ENCODE data around the gene RETREG3. TPM values are rescaled to one million over a fixed set of nuclear protein-coding genes. Genes with fewer than 3 reads are reported as not detected.

The RETREG3 gene
- total and polyA plus RNA-seq, 2 of the 13 experiments (the other 11 are each of a cell fraction or from before 2014, with no cell fraction given) = 47.0 to 55.8 TPM

GRCh38 chr17:42577532-42578281, 31.5 kb downstream of the RETREG3 start, which contains the start of gene PSMC3IP (continued):
- no peak; the same call in 1 of the 2 replicates for TF ChIP-seq ZHX1 (CRISPR knock-in tag; IDR thresholded peaks at IDR 0.05; ENCODE audit: low read depth)
- TF ChIP-seq CENPX (CRISPR knock-in tag; IDR thresholded peaks at IDR 0.05) = no peak
- no peak; the same call in 1 of the 2 replicates for TF ChIP-seq ZNF674 (CRISPR knock-in tag; IDR thresholded peaks at IDR 0.05; ENCODE audit: low read depth)
- 0 out of 2 replicates have a peak, but pooled peaks have one; percentile 29 for TF ChIP-seq ZBTB38 (CRISPR knock-in tag; IDR thresholded peaks at IDR 0.05)
- peak; percentile 24 for TF ChIP-seq STAG1 (CRISPR knock-in tag; IDR thresholded peaks at IDR 0.05)
- TF ChIP-seq, protein P1, sequence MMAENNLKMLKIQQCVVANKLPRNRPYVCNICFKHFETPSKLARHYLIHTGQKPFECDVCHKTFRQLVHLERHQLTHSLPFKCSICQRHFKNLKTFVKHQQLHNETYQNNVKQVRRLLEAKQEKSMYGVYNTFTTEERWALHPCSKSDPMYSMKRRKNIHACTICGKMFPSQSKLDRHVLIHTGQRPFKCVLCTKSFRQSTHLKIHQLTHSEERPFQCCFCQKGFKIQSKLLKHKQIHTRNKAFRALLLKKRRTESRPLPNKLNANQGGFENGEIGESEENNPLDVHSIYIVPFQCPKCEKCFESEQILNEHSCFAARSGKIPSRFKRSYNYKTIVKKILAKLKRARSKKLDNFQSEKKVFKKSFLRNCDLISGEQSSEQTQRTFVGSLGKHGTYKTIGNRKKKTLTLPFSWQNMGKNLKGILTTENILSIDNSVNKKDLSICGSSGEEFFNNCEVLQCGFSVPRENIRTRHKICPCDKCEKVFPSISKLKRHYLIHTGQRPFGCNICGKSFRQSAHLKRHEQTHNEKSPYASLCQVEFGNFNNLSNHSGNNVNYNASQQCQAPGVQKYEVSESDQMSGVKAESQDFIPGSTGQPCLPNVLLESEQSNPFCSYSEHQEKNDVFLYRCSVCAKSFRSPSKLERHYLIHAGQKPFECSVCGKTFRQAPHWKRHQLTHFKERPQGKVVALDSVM (CRISPR knock-in tag; IDR thresholded peaks at IDR 0.05) = no peak
- 0 out of 2 replicates have a peak, but pooled peaks have one; percentile 23 for TF ChIP-seq ZNF333 (CRISPR knock-in tag; IDR thresholded peaks at IDR 0.05; ENCODE audit: borderline replicate concordance)
- TF ChIP-seq RARA (CRISPR knock-in tag; IDR thresholded peaks at IDR 0.05) = peak; percentile 54
- TF ChIP-seq, protein P2, sequence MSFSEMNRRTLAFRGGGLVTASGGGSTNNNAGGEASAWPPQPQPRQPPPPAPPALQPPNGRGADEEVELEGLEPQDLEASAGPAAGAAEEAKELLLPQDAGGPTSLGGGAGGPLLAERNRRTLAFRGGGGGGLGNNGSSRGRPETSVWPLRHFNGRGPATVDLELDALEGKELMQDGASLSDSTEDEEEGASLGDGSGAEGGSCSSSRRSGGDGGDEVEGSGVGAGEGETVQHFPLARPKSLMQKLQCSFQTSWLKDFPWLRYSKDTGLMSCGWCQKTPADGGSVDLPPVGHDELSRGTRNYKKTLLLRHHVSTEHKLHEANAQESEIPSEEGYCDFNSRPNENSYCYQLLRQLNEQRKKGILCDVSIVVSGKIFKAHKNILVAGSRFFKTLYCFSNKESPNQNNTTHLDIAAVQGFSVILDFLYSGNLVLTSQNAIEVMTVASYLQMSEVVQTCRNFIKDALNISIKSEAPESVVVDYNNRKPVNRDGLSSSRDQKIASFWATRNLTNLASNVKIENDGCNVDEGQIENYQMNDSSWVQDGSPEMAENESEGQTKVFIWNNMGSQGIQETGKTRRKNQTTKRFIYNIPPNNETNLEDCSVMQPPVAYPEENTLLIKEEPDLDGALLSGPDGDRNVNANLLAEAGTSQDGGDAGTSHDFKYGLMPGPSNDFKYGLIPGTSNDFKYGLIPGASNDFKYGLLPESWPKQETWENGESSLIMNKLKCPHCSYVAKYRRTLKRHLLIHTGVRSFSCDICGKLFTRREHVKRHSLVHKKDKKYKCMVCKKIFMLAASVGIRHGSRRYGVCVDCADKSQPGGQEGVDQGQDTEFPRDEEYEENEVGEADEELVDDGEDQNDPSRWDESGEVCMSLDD (CRISPR knock-in tag; IDR thresholded peaks at IDR 0.05; ENCODE audit: borderline replicate concordance) = no peak
- TF ChIP-seq ATF7-NPFF (CRISPR knock-in tag; IDR thresholded peaks at IDR 0.05; ENCODE audit: low read depth) = peak; percentile 72
- TF ChIP-seq ATRX (CRISPR knock-in tag; IDR thresholded peaks at IDR 0.05; ENCODE audit: borderline replicate concordance) = no peak
- TF ChIP-seq ZNF607 (CRISPR knock-in tag; IDR thresholded peaks at IDR 0.05; ENCODE audit: borderline replicate concordance) = peak; percentile 29; the same call in 1 of the 2 replicates
- TF ChIP-seq HMG20A (CRISPR knock-in tag; IDR thresholded peaks at IDR 0.05; ENCODE audit: borderline replicate concordance) = 0 out of 2 replicates have a peak, but pooled peaks have one; percentile 33
- TF ChIP-seq ZNF879 (CRISPR knock-in tag; IDR thresholded peaks at IDR 0.05) = 0 out of 2 replicates have a peak, but pooled peaks have one; percentile 37
- TF ChIP-seq, protein P3, sequence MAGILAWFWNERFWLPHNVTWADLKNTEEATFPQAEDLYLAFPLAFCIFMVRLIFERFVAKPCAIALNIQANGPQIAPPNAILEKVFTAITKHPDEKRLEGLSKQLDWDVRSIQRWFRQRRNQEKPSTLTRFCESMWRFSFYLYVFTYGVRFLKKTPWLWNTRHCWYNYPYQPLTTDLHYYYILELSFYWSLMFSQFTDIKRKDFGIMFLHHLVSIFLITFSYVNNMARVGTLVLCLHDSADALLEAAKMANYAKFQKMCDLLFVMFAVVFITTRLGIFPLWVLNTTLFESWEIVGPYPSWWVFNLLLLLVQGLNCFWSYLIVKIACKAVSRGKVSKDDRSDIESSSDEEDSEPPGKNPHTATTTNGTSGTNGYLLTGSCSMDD (CRISPR knock-in tag; IDR thresholded peaks at IDR 0.05) = no peak
- TF ChIP-seq, protein P4, sequence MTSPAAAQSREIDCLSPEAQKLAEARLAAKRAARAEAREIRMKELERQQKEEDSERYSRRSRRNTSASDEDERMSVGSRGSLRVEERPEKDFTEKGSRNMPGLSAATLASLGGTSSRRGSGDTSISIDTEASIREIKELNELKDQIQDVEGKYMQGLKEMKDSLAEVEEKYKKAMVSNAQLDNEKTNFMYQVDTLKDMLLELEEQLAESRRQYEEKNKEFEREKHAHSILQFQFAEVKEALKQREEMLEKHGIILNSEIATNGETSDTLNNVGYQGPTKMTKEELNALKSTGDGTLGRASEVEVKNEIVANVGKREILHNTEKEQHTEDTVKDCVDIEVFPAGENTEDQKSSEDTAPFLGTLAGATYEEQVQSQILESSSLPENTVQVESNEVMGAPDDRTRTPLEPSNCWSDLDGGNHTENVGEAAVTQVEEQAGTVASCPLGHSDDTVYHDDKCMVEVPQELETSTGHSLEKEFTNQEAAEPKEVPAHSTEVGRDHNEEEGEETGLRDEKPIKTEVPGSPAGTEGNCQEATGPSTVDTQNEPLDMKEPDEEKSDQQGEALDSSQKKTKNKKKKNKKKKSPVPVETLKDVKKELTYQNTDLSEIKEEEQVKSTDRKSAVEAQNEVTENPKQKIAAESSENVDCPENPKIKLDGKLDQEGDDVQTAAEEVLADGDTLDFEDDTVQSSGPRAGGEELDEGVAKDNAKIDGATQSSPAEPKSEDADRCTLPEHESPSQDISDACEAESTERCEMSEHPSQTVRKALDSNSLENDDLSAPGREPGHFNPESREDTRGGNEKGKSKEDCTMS (CRISPR knock-in tag; conservative IDR thresholded peaks at IDR 0.05) = 0 out of 2 replicates have a peak, but pooled peaks have one; percentile 66
- TF ChIP-seq AKAP8 (CRISPR knock-in tag; IDR thresholded peaks at IDR 0.05) = peak; percentile 60; the same call in 1 of the 2 replicates

Data from HepG2 (cell line).